Retina (tissue), 1 donor: ENCODE data around the gene LRRC61.
"Not testable (repeated sequence)": the region's sequence is repeated elsewhere in the genome, so short reads cannot be mapped to it uniquely, and the experiment has no call there.

Experiments used
- DNase-seq: peaks from one replicate; pipeline ENCODE4 v3.0.0-alpha.2; 2016

LRRC61 gene

DNA sequence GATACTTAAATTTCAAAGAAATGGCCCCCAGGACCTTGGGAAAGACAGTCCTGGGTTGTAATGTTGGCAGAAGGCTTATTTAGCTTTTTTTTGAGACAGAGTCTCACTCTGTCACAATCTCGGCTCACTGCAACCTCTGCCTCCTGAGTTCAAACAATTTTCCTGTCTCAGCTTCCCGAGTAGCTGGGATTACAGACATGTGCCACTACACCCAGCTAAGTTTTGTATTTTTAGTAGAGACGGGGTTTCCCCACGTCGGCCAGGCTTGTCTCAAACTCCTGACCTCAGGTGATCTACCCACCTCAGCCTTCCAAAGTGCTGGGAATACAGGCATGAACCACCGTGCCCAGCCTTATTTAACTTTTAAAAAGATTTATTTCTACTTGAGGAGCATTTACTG, 62.7 kb downstream of the LRRC61 start:
- DNase-seq = not testable (repeated sequence)
